K562 (cell line): ENCODE measurements around the gene DIS3L.

ENCODE experiments used
- CHD1 ChIP-seq: fragments of 200-600 bp; sonication (generic); IDR thresholded peaks from one replicate; pipeline ENCODE4 v1.6.1; 2012; ENCODE audit warnings: mild to moderate bottlenecking, moderate library complexity, low read length, inconsistent platforms
- EHMT2 ChIP-seq: fragments of 450-650 bp; IDR thresholded peaks from 2 replicates; pipeline ENCODE4 v1.6.1; 2018; ENCODE audit warnings: antibody characterized with exemption
- EP300 ChIP-seq: IDR thresholded peaks from 2 replicates; pipeline ENCODE4 v1.6.1; 2012; ENCODE audit warnings: low read length, improper control_type of control experiment
- GATAD2A ChIP-seq: fragments of 450-650 bp; IDR thresholded peaks from 2 replicates; pipeline ENCODE4 v1.6.1; 2017
- NKRF ChIP-seq: fragments of 450-650 bp; IDR thresholded peaks from 2 replicates; pipeline ENCODE4 v1.6.1; 2016; ENCODE audit warnings: borderline replicate concordance
- POLR2A ChIP-seq: fragments of 450-650 bp; conservative IDR thresholded peaks from 2 replicates; pipeline ENCODE4 v1.6.1; 2016
- SAP30 ChIP-seq: fragments of 200-600 bp; sonication (generic); IDR thresholded peaks from 2 replicates; pipeline ENCODE4 v1.6.1; 2012; ENCODE audit warnings: borderline replicate concordance, low read depth, mild to moderate bottlenecking, moderate library complexity, low read length, control low read depth, inconsistent platforms; ENCODE audit not compliant: insufficient read depth, poor library complexity, severe bottlenecking
- TAF1 ChIP-seq: IDR thresholded peaks from 2 replicates; pipeline ENCODE4 v1.6.1; 2011; ENCODE audit warnings: mild to moderate bottlenecking, low read length, moderate library complexity; ENCODE audit not compliant: insufficient read depth, control insufficient read depth, severe bottlenecking; ENCODE audit errors: extremely low read depth
- TEAD2 ChIP-seq: fragments of 450-650 bp; IDR thresholded peaks from 2 replicates; pipeline ENCODE4 v1.6.1; 2016; ENCODE audit warnings: missing genetic modification characterization, control low read depth, missing compliant biosample characterization
- TF ChIP-seq, protein P1 (sequence below): fragments of 450-650 bp; IDR thresholded peaks from 2 replicates; pipeline ENCODE4 v1.6.1; 2018; ENCODE audit not compliant: partially characterized antibody
- TF ChIP-seq, protein P2 (sequence below), 3 experiments: IDR thresholded peaks in 2 of 3; conservative IDR thresholded peaks in 1 of 3; 2 replicates each; pipeline ENCODE4 v1.5.1; 2011 to 2012; ENCODE audit warnings: low read length in 3 of 3, mild to moderate bottlenecking in 3 of 3, control low read depth in 2 of 3, improper control_type of control experiment in 1 of 3, inconsistent platforms in 1 of 3, low read depth in 1 of 3, mixed read lengths in 1 of 3, moderate library complexity in 1 of 3; ENCODE audit not compliant: insufficient read depth in 2 of 3

DNA sequence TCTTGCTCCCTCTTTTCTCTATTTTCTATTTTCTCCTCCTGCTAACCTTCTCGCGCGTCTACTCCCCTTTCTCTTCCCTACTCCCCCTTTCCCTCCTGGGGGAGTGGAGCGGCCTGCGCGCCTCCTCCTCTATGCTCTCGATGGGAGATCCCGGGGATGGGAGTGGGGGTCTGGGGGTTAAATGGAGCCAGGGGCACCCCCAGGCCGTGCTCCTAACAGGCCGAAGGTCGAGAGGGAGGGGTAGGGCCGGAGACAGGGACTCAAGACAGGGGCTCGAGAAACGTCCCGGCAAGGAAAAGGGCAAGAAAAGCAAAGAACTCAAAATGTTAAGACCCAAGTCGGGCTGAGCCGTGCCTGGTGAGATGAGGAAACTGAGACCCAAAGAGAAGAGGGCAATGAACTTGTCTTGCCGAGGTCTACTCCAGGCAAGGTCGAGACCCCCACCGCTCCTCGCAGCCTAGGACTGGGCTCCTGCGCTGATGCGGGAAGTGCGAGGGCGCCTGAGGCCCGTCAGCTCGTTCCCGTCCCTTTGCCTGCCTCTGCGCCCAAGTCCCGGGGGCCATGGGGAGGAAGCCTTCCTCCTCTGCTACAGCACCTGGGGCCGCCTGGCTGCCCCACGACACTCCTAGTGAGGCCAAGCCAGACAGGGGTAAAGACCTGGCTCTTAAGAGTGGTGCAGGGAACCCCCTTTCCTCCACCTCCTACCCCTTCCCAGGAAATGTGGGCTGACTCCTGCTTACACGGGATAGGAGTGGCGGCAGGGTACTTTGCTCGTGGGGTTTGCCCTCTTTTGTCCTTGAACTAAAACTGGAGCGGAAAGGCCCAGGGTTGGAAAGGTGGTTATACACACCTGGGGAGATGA is 39.0 kb upstream of the DIS3L start:
- TF ChIP-seq TEAD2 (tag): no peak
- TF ChIP-seq GATAD2A: no peak
- TF ChIP-seq CHD1: no peak
- TF ChIP-seq SAP30: no peak
- no peak for TF ChIP-seq POLR2A
- TF ChIP-seq NKRF: no peak
- no peak for TF ChIP-seq EHMT2
- TF ChIP-seq TAF1: no peak
- TF ChIP-seq, protein P1, sequence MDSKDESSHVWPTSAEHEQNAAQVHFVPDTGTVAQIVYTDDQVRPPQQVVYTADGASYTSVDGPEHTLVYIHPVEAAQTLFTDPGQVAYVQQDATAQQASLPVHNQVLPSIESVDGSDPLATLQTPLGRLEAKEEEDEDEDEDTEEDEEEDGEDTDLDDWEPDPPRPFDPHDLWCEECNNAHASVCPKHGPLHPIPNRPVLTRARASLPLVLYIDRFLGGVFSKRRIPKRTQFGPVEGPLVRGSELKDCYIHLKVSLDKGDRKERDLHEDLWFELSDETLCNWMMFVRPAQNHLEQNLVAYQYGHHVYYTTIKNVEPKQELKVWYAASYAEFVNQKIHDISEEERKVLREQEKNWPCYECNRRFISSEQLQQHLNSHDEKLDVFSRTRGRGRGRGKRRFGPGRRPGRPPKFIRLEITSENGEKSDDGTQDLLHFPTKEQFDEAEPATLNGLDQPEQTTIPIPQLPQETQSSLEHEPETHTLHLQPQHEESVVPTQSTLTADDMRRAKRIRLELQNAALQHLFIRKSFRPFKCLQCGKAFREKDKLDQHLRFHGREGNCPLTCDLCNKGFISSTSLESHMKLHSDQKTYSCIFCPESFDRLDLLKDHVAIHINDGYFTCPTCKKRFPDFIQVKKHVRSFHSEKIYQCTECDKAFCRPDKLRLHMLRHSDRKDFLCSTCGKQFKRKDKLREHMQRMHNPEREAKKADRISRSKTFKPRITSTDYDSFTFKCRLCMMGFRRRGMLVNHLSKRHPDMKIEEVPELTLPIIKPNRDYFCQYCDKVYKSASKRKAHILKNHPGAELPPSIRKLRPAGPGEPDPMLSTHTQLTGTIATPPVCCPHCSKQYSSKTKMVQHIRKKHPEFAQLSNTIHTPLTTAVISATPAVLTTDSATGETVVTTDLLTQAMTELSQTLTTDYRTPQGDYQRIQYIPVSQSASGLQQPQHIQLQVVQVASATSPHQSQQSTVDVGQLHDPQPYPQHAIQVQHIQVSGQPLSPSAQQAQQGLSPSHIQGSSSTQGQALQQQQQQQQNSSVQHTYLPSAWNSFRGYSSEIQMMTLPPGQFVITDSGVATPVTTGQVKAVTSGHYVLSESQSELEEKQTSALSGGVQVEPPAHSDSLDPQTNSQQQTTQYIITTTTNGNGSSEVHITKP: no peak
- no peak for TF ChIP-seq EP300
- TF ChIP-seq, protein P2, sequence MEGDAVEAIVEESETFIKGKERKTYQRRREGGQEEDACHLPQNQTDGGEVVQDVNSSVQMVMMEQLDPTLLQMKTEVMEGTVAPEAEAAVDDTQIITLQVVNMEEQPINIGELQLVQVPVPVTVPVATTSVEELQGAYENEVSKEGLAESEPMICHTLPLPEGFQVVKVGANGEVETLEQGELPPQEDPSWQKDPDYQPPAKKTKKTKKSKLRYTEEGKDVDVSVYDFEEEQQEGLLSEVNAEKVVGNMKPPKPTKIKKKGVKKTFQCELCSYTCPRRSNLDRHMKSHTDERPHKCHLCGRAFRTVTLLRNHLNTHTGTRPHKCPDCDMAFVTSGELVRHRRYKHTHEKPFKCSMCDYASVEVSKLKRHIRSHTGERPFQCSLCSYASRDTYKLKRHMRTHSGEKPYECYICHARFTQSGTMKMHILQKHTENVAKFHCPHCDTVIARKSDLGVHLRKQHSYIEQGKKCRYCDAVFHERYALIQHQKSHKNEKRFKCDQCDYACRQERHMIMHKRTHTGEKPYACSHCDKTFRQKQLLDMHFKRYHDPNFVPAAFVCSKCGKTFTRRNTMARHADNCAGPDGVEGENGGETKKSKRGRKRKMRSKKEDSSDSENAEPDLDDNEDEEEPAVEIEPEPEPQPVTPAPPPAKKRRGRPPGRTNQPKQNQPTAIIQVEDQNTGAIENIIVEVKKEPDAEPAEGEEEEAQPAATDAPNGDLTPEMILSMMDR (IDR thresholded peaks at IDR 0.05 in 2 of 3, conservative IDR thresholded peaks at IDR 0.05 in 1 of 3; ENCODE audit: insufficient read depth in 2 of 3, low read depth in 1 of 3, low read length in 3 of 3): no peak
